Tibial artery (tissue), 4 donors: ENCODE data around the gene ARSG.
"Not testable (repeated sequence)": the region's sequence is repeated elsewhere in the genome, so short reads cannot be mapped to it uniquely, and the experiment has no call there.

Experiments used
- DNase-seq, 2 donors: peaks; one replicate each; pipeline ENCODE4 v3.0.0-alpha.2; 2019
- H3K27ac ChIP-seq, 2 donors: fragments of 200-600 bp; sonication (generic) in 1 of 2; 1 replicate in 1 of 2; 2 replicates in 1 of 2; pipeline ENCODE4 v1.5.1; 2018 to 2019; ENCODE audit warnings: mild to moderate bottlenecking in 1 of 2
- H3K27me3 ChIP-seq, 2 donors: fragments of 200-600 bp; sonication (generic) in 1 of 2; one replicate each; pipeline versions ENCODE4 v1.5.1 to v1.6.0; 2016 to 2019
- H3K36me3 ChIP-seq, 3 donors: fragments of 200-600 bp; sonication (generic) in 2 of 3; one replicate each; pipeline ENCODE4 v1.5.1; 2016 to 2019; ENCODE audit warnings: mild to moderate bottlenecking in 2 of 3
- H3K4me1 ChIP-seq, 4 donors: fragments of 200-600 bp; sonication (generic) in 2 of 4; 1 replicate in 3 of 4; 2 replicates in 1 of 4; pipeline ENCODE4 v1.5.1; 2016 to 2019
- H3K4me3 ChIP-seq, 2 donors: fragments of 200-600 bp; sonication (generic) in 1 of 2; 1 replicate in 1 of 2; 2 replicates in 1 of 2; pipeline ENCODE4 v1.5.1; 2018 to 2019; ENCODE audit warnings: mild to moderate bottlenecking in 2 of 2
- H3K9me3 ChIP-seq, 3 donors: fragments of 200-600 bp; sonication (generic) in 1 of 3; one replicate each; pipeline ENCODE4 v1.5.1; 2016 to 2019
- intact Hi-C: fragments of 100-400 bp; cut with DNase I; formaldehyde crosslinking; loops from one replicate; pipeline ENCODE4 v1.15.0; 2023; ENCODE audit warnings: low total_unique reads
- TF ChIP-seq, protein P1 (sequence below), 2 experiments: fragments of 200-600 bp in 1 of 2; fragments of 450-650 bp in 1 of 2; IDR thresholded peaks; one replicate each; pipeline ENCODE4 v1.5.1; 2017 to 2019; ENCODE audit warnings: antibody characterized with exemption in 2 of 2, mild to moderate bottlenecking in 1 of 2, moderate library complexity in 1 of 2

ARSG gene

DNA sequence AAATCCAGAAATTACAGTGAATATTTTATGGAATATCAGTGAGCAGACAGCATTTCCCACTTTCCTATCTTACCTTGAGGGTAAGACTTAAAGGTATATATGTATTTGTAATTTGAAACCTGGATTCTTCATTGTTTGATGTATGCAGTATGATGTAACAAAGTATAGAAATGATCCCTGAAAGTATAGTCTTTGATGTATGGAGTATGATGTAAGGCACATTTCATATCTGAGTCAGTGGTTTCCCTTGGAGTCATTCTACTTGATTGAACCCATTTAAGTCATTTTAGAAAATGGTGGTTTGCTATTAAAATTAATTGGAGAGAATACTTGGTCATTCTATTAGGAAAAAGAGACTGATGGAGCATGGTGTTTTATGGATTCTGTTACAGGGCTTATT is 33.4 kb upstream of the ARSG start:
- DNase-seq, result no peak
- TF ChIP-seq, protein P1, sequence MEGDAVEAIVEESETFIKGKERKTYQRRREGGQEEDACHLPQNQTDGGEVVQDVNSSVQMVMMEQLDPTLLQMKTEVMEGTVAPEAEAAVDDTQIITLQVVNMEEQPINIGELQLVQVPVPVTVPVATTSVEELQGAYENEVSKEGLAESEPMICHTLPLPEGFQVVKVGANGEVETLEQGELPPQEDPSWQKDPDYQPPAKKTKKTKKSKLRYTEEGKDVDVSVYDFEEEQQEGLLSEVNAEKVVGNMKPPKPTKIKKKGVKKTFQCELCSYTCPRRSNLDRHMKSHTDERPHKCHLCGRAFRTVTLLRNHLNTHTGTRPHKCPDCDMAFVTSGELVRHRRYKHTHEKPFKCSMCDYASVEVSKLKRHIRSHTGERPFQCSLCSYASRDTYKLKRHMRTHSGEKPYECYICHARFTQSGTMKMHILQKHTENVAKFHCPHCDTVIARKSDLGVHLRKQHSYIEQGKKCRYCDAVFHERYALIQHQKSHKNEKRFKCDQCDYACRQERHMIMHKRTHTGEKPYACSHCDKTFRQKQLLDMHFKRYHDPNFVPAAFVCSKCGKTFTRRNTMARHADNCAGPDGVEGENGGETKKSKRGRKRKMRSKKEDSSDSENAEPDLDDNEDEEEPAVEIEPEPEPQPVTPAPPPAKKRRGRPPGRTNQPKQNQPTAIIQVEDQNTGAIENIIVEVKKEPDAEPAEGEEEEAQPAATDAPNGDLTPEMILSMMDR (IDR thresholded peaks at IDR 0.05), result no peak
- H3K4me3 ChIP-seq, result no peak overlapping the region
- peaks cover 0 to 13% (median 0%) of the 10 kb centered on the region in 4 donors for H3K4me1 ChIP-seq
- intact Hi-C loops, result no loop called here
- H3K9me3 ChIP-seq, result no peaks in the 10 kb centered on the region
- no peak overlapping the region for H3K27ac ChIP-seq
- peaks cover 20 to 41% (median 38%) of the 10 kb centered on the region in 3 donors for H3K36me3 ChIP-seq
- no peaks in the 10 kb centered on the region for H3K27me3 ChIP-seq

DNA sequence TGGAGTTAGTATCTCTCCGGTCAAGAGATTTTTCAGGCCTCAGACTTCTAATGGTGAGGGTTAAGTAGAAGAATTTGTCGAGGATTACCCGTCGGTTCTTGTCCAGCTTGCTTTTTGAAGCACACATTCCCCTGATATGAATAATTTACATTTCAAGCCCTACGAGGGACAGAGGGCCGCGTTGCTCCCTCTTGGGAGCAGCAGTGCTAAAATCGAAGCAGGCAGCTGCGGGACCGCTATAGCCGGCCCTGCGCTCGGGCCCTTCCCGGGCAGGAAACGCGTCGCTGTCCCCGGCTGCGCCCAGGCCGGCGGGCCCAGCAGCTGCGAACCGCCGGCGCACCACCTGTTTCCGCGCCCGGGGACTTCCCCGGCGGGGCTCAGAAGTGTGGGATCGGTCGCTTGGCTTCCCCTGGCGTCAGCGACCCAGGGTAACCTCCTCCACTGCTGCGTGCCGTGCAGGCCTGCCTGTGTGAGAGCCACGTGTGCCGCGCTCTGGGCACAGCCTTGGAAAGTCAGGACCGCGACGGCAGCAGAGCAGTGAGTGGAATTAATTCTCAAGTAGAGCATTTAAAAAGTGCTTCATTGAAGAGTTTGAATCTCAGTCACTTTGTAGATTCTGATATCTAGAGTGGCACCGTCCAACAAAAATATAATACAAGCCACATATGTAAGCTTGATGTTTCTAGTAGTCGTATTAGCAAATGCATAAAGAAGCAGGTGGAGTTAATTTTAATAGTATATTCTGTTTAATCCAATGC is 32.2 kb upstream of the ARSG start:
- H3K4me3 ChIP-seq, result peak overlapping the region; percentile 18 to 43
- DNase-seq, H3K9me3 ChIP-seq, intact Hi-C loops, H3K27me3 ChIP-seq: not testable (repeated sequence)
- H3K4me1 ChIP-seq, result peaks cover 0 to 17% (median 2%) of the 10 kb centered on the region in 4 donors
- peaks cover 20 to 32% (median 28%) of the 10 kb centered on the region in 3 donors for H3K36me3 ChIP-seq
- H3K27ac ChIP-seq, result peak overlapping the region; percentile 49 to 61

DNA sequence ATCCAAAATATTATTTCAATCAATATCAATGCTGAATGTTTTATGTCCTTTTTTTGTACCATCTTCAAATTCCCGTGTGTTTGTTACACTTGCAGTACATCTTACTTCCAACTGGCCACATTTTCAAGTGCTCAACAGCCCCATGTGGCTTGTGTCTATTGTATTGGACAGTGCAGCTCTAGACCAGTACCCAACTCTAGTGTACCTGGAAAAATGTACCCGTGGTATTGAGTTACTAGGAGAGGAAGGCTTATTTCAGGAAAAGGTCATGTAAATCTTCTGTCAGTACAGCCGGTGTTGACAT is 31.7 kb upstream of the ARSG start:
- Histone ChIP-seq H3K36me3 (peaks cover 15 to 28% (median 23%) of the 10 kb centered on the region in 3 donors), H3K4me1 (peaks cover 0 to 17% (median 2%) of the 10 kb centered on the region in 4 donors), H3K4me3 (peak overlapping the region in 1 of 2 donors; percentile 43)
- H3K9me3 ChIP-seq, H3K27me3 ChIP-seq, H3K27ac ChIP-seq, DNase-seq, intact Hi-C loops: not testable (repeated sequence)

DNA sequence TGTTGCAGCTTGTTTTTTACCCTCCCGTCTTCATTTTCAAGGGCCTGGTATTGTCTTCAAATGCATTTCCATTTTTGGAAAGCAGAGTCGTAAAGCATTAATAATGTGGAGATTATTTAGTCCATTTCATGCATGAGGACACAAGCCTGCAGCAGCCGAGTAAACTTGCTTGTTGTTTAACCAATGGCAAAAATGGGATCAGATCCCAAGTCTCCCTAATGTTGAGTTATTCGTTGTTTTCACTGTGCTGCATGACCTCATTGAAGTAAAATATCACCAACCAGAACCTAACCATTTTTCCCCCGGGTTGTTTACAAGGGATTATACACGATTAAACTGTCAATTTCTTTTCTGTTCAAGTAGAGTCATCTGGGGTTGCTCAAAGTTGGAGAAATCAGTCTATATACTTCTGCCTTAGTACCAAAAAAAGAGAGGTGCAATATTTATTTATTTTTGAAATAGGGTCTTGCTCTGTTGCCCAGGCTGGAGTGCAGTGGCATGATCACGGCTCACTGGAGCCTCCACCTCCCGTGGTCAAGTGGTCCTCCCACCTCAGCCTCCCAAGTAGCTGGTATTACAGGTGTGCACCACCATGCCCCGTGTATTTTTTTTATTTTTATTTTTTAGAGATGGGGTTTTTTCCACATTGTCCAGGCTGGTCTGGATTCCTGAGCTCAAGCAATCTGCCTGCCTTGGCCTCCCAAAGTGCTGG is 31.1 kb upstream of the ARSG start:
- H3K36me3 ChIP-seq, result peaks cover 9 to 21% (median 17%) of the 10 kb centered on the region in 3 donors
- H3K27ac ChIP-seq, result no peak overlapping the region
- no peaks in the 10 kb centered on the region for H3K27me3 ChIP-seq
- H3K4me3 ChIP-seq, result no peak overlapping the region
- no peaks in the 10 kb centered on the region for H3K9me3 ChIP-seq
- H3K4me1 ChIP-seq, result peaks cover 0 to 17% (median 2%) of the 10 kb centered on the region in 4 donors
- DNase-seq, result no peak
- intact Hi-C loops, result loop anchor here (10.0 kb wide), 1 partner anchor 175 kb away; no protein-coding TSS in a partner anchor
- TF ChIP-seq, protein P1 (IDR thresholded peaks at IDR 0.05), result no peak

DNA sequence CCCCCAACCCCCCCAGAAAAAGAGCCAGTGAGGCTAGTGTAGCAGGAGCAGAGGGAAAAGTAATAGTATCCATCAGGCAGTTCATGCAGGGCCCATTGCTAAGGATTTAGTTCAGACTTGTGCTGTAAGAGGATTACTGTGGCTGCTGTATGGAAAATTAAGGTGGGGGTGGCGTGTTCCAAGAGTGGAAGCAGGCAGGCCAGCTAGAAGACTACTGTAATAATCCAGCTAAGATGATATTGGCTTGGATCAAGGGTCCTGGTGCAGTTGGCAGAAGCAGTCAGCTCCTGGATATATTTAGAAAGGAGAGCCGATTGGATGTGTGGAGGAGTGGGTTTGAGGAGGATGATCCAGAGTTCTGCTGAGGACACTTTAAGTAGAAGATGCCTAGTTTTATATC is 28.8 kb upstream of the ARSG start:
- not testable (repeated sequence) for DNase-seq, H3K4me3 ChIP-seq, H3K36me3 ChIP-seq, H3K9me3 ChIP-seq, H3K27me3 ChIP-seq
- peak overlapping the region in 1 of 2 donors; percentile 29 for H3K27ac ChIP-seq
- intact Hi-C loops, result loop anchor here (10.0 kb wide), 1 partner anchor 172 kb away; no protein-coding TSS in a partner anchor
- peaks cover 0 to 17% (median 2%) of the 10 kb centered on the region in 4 donors for H3K4me1 ChIP-seq

DNA sequence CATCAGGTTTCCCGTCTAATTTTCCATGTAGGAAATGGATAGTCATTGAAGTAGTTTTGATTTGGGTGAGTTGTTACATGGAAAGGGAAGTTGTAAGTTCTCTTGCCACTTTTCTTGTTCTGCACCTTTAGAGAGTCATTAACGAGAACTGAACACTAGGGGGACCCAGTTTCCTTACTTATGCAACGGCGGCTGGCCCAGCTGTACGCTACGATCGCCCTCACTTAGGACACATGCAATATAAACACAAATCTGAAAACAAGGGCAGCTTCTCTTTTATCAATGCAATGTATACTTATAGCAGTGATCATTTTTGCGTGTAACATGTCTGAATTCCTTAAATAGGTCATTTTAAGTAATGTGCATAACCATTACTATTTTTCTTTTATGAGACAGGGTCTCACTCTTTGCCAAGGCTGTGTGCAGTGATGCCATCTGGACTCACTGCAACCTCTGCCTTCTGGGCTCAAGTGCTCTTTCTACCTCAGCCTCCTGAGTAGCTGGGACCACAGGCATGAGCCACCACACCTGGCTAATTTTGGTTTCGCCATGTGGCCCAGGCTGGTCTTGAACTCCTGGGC is 28.1 kb upstream of the ARSG start:
- H3K36me3 ChIP-seq, DNase-seq, H3K4me3 ChIP-seq, H3K27me3 ChIP-seq, H3K9me3 ChIP-seq: not testable (repeated sequence)
- intact Hi-C loops, result loop anchor here (10.0 kb wide), 1 partner anchor 172 kb away; no protein-coding TSS in a partner anchor
- H3K4me1 ChIP-seq, result peaks cover 0 to 17% (median 2%) of the 10 kb centered on the region in 4 donors
- peak overlapping the region in 1 of 2 donors; percentile 29 for H3K27ac ChIP-seq
- TF ChIP-seq, protein P1 (IDR thresholded peaks at IDR 0.05), result peak; percentile 62 to 66

DNA sequence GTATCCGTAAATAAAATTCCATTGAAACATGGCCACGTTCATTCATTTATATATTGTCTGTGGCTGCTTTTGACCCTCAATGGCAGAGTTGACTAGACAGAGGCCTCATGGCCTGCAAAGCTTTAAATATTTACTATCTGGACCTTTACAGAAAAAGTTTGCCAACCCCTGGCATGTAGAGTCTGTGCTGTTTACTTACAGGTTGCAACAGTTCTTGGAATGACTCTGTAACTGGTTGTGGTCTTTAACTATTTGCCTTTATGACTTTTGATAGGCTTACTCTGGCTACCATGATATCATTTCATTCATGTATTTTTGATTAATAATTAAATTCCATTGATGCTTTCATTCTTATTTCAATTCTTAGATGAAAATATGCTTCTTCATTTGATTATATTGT is 25.5 kb upstream of the ARSG start:
- H3K4me3 ChIP-seq, DNase-seq, H3K27me3 ChIP-seq, H3K36me3 ChIP-seq, H3K27ac ChIP-seq, H3K9me3 ChIP-seq: not testable (repeated sequence)
- intact Hi-C loops, result loop anchor here (10.0 kb wide), 1 partner anchor 169 kb away; no protein-coding TSS in a partner anchor
- peaks cover 0 to 14% (median 2%) of the 10 kb centered on the region in 4 donors for H3K4me1 ChIP-seq
